HepG2 (cell line): ENCODE measurements around the gene SNAPC3. TPM values are rescaled to one million over a fixed set of nuclear protein-coding genes. Genes with fewer than 3 reads are reported as not detected.

Experiments
- ARNT2 ChIP-seq: sonication (generic); formaldehyde crosslinking; IDR thresholded peaks from 2 replicates; pipeline ENCODE4 v1.8.0; 2022; ENCODE audit warnings: mild to moderate bottlenecking, low read depth, missing genetic modification reagents, moderate library complexity
- BRD4 ChIP-seq: sonication (generic); formaldehyde crosslinking; IDR thresholded peaks from 2 replicates; pipeline ENCODE4 v1.4.0; 2020; ENCODE audit warnings: missing genetic modification reagents
- ERF ChIP-seq: IDR thresholded peaks from 2 replicates; pipeline ENCODE4 v1.6.1; 2018; ENCODE audit warnings: missing biosample characterization, missing genetic modification reagents
- FOSL1 ChIP-seq: sonication (generic); formaldehyde crosslinking; IDR thresholded peaks from 2 replicates; pipeline ENCODE4 v1.9.0; 2021; ENCODE audit warnings: missing genetic modification reagents, borderline replicate concordance
- HMG20A ChIP-seq: IDR thresholded peaks from 2 replicates; pipeline ENCODE4 v1.6.1; 2016; ENCODE audit warnings: borderline replicate concordance
- MZF1 ChIP-seq: sonication (generic); formaldehyde crosslinking; IDR thresholded peaks from 2 replicates; pipeline ENCODE4 v1.8.1; 2023; ENCODE audit warnings: mild to moderate bottlenecking, missing genetic modification reagents, borderline replicate concordance
- NFYC ChIP-seq: IDR thresholded peaks from 2 replicates; pipeline ENCODE4 v1.6.1; 2016; ENCODE audit warnings: missing genetic modification reagents, missing compliant biosample characterization
- POLR2G ChIP-seq: fragments of 200-400 bp; formaldehyde crosslinking; IDR thresholded peaks from 2 replicates; pipeline ENCODE4 v1.6.1; 2018; ENCODE audit warnings: mild to moderate bottlenecking, low read depth, low read length, moderate library complexity
- PPARG ChIP-seq: conservative IDR thresholded peaks from 2 replicates; pipeline ENCODE4 v1.6.1; 2016; ENCODE audit warnings: missing biosample characterization, missing genetic modification reagents
- PRMT3 ChIP-seq: sonication (generic); formaldehyde crosslinking; IDR thresholded peaks from 2 replicates; pipeline ENCODE4 v1.8.1; 2022; ENCODE audit warnings: low read depth, mild to moderate bottlenecking, moderate library complexity, missing genetic modification reagents, borderline replicate concordance
- SP4 ChIP-seq: sonication (generic); formaldehyde crosslinking; IDR thresholded peaks from 2 replicates; pipeline ENCODE4 v1.8.1; 2023; ENCODE audit warnings: mild to moderate bottlenecking, missing genetic modification reagents
- TGIF2 ChIP-seq: IDR thresholded peaks from 2 replicates; pipeline ENCODE4 v1.6.1; 2016; ENCODE audit warnings: control low read depth, missing compliant biosample characterization
- ZBTB1 ChIP-seq: sonication (generic); formaldehyde crosslinking; IDR thresholded peaks from 2 replicates; pipeline ENCODE4 v1.4.0; 2020; ENCODE audit warnings: missing genetic modification reagents, borderline replicate concordance
- ZBTB20 ChIP-seq: sonication (generic); formaldehyde crosslinking; IDR thresholded peaks from 2 replicates; pipeline ENCODE4 v1.8.1; 2023; ENCODE audit warnings: missing genetic modification reagents, low read depth, mild to moderate bottlenecking, borderline replicate concordance
- ZFP36L1 ChIP-seq: sonication (generic); formaldehyde crosslinking; IDR thresholded peaks from 2 replicates; pipeline ENCODE4 v1.8.0; 2022; ENCODE audit warnings: mild to moderate bottlenecking, missing genetic modification reagents, moderate library complexity
- ZNF138 ChIP-seq: sonication (generic); formaldehyde crosslinking; IDR thresholded peaks from 2 replicates; pipeline ENCODE4 v1.5.0; 2020; ENCODE audit warnings: mild to moderate bottlenecking, low read depth, missing genetic modification reagents
- ZNF264 ChIP-seq: sonication (generic); formaldehyde crosslinking; IDR thresholded peaks from 2 replicates; pipeline ENCODE4 v1.4.0; 2020; ENCODE audit warnings: missing genetic modification reagents
- ZNF317 ChIP-seq: sonication (generic); formaldehyde crosslinking; IDR thresholded peaks from 2 replicates; pipeline ENCODE4 v1.5.0; 2020; ENCODE audit warnings: mild to moderate bottlenecking, missing genetic modification reagents
- ZNF335 ChIP-seq: sonication (generic); formaldehyde crosslinking; IDR thresholded peaks from 2 replicates; pipeline ENCODE4 v1.4.0; 2020; ENCODE audit warnings: missing genetic modification reagents
- polyA plus RNA-seq, 8 experiments: library from polyadenylated mRNA; depleted of rRNA in 3 of 8; stranded (reverse) in 7 of 8; unstranded in 1 of 8; fragments of >200 nt; fragmentation: Illumina TruSeq in 4 of 8; extraction: Trizol in 4 of 8; gene quantifications; 2 replicates each; pipeline versions ENCODE4 v1.2.1 to v1.2.3, GENCODE V29; 2011 to 2016; ENCODE audit warnings: low read depth in 4 of 8, missing spikeins in 1 of 8, mixed read lengths in 1 of 8; ENCODE audit not compliant: insufficient read depth in 1 of 8
- total RNA-seq, 5 experiments: library from RNA; depleted of rRNA; stranded (reverse); fragments of >200 nt; fragmentation: Illumina TruSeq; extraction: Trizol; gene quantifications; 2 replicates each; pipeline ENCODE4 v1.2.3, GENCODE V29; 2016; ENCODE audit warnings: low read depth in 1 of 5
- TF ChIP-seq, protein P1 (sequence below): sonication (generic); formaldehyde crosslinking; IDR thresholded peaks from 2 replicates; pipeline ENCODE4 v1.8.0; 2022; ENCODE audit warnings: mild to moderate bottlenecking, missing genetic modification reagents; ENCODE audit not compliant: insufficient replicate concordance
- TF ChIP-seq, protein P2 (sequence below): sonication (generic); formaldehyde crosslinking; IDR thresholded peaks from 2 replicates; pipeline ENCODE4 v1.5.0; 2020; ENCODE audit warnings: missing genetic modification reagents
- TF ChIP-seq, protein P3 (sequence below): sonication (generic); formaldehyde crosslinking; IDR thresholded peaks from 2 replicates; pipeline ENCODE4 v1.4.0; 2020; ENCODE audit warnings: missing genetic modification reagents
- TF ChIP-seq, protein P4 (sequence below): sonication (generic); formaldehyde crosslinking; IDR thresholded peaks from 2 replicates; pipeline ENCODE4 v1.4.0; 2020; ENCODE audit warnings: mild to moderate bottlenecking, missing genetic modification reagents

The SNAPC3 gene
- total and polyA plus RNA-seq, 2 of the 13 experiments (the other 11 are each of a cell fraction or from before 2014, with no cell fraction given): 25.6 to 26.0 TPM

DNA sequence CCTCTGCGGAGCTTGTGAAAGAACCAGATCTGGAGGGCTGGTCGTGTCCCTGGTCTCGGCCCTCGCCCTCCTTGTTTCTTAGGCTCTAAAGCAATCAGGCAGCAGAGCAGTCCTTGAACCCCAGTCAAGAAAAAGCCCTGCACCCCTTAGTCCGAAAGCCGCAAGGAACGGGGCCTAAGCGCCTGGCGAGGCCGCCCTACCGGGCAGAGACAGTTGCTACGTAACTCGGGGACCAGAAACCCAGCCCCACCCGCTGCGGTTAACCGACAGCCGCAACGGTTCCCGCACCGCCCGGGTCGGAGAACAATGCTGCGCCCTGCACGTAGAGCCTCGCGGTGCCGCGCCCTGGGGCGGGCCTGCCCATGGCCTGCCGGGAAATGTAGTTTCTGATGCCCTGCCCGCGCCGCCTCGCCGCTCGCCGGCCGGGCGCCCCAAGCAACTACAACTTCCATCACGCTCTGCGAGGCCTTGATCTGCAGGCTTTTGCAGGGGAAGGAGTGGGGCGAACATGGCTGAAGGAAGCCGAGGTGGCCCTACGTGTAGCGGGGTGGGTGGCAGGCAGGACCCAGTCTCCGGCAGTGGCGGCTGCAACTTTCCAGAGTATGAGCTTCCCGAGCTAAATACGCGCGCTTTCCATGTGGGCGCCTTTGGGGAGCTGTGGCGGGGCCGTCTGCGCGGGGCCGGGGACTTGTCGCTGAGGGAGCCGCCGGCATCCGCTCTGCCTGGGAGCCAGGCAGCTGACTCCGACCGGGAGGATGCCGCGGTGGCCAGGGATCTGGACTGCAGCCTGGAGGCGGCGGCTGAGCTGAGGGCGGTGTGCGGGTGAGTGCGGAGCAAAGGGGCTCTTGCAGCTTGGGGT, at the start of gene SNAPC3 (continued):
- TF ChIP-seq, protein P1, sequence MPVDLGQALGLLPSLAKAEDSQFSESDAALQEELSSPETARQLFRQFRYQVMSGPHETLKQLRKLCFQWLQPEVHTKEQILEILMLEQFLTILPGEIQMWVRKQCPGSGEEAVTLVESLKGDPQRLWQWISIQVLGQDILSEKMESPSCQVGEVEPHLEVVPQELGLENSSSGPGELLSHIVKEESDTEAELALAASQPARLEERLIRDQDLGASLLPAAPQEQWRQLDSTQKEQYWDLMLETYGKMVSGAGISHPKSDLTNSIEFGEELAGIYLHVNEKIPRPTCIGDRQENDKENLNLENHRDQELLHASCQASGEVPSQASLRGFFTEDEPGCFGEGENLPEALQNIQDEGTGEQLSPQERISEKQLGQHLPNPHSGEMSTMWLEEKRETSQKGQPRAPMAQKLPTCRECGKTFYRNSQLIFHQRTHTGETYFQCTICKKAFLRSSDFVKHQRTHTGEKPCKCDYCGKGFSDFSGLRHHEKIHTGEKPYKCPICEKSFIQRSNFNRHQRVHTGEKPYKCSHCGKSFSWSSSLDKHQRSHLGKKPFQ (CRISPR knock-in tag): peak; percentile 70
- TF ChIP-seq, protein P2, sequence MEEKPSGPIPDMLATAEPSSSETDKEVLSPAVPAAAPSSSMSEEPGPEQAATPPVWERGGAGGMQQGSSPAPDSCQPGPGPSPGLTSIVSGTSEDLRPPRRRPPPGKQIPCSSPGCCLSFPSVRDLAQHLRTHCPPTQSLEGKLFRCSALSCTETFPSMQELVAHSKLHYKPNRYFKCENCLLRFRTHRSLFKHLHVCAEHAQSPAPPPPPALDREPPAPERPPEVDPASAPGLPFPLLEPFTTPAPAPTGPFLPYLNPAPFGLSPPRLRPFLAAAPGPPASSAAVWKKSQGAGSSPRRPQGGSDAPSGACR: peak; percentile 69; the same call in 1 of the 2 replicates
- peak; percentile 81 for TF ChIP-seq ARNT2 (CRISPR knock-in tag)
- TF ChIP-seq, protein P3, sequence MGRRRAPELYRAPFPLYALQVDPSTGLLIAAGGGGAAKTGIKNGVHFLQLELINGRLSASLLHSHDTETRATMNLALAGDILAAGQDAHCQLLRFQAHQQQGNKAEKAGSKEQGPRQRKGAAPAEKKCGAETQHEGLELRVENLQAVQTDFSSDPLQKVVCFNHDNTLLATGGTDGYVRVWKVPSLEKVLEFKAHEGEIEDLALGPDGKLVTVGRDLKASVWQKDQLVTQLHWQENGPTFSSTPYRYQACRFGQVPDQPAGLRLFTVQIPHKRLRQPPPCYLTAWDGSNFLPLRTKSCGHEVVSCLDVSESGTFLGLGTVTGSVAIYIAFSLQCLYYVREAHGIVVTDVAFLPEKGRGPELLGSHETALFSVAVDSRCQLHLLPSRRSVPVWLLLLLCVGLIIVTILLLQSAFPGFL (CRISPR knock-in tag): no peak
- TF ChIP-seq PRMT3 (CRISPR knock-in tag): no peak
- TF ChIP-seq ERF (CRISPR knock-in tag): peak; percentile 68; the same call in 1 of the 2 replicates
- peak; percentile 73; the same call in 1 of the 2 replicates for TF ChIP-seq ZNF138
- TF ChIP-seq ZFP36L1 (CRISPR knock-in tag): peak; percentile 84
- TF ChIP-seq ZNF317 (CRISPR knock-in tag): peak; percentile 20
- TF ChIP-seq, protein P4, sequence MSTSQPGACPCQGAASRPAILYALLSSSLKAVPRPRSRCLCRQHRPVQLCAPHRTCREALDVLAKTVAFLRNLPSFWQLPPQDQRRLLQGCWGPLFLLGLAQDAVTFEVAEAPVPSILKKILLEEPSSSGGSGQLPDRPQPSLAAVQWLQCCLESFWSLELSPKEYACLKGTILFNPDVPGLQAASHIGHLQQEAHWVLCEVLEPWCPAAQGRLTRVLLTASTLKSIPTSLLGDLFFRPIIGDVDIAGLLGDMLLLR (CRISPR knock-in tag): no peak; the same call in 1 of the 2 replicates
- TF ChIP-seq SP4 (CRISPR knock-in tag): no peak; the same call in 1 of the 2 replicates
- no peak for TF ChIP-seq HMG20A
- 0 out of 2 replicates have a peak, but pooled peaks have one; percentile 58 for TF ChIP-seq ZBTB20
- no peak for TF ChIP-seq TGIF2
- TF ChIP-seq ZNF335 (CRISPR knock-in tag): peak; percentile 91
- peak; percentile 47; the same call in 1 of the 2 replicates for TF ChIP-seq NFYC (CRISPR knock-in tag)
- peak; percentile 86; the same call in 1 of the 2 replicates for TF ChIP-seq MZF1
- peak; percentile 98 for TF ChIP-seq ZBTB1 (CRISPR knock-in tag)
- TF ChIP-seq FOSL1 (CRISPR knock-in tag): no peak
- TF ChIP-seq POLR2G: peak; percentile 96
- peak; percentile 61 for TF ChIP-seq PPARG (CRISPR knock-in tag)
- TF ChIP-seq ZNF264: peak; percentile 61; the same call in 1 of the 2 replicates
- peak; percentile 71 for TF ChIP-seq BRD4 (CRISPR knock-in tag)
